H54 (cell line): ENCODE results near the gene FAM228B.
A peak's percentile ranks its signal among the peaks of the same experiment; 100 is the strongest.

Experiments used
- DNase-seq: peaks from one replicate; pipeline ENCODE4 v3.0.0; 2011; ENCODE audit warnings: low spot score, mixed read lengths; ENCODE audit not compliant: insufficient read length
- FAIRE-seq: peaks from 3 replicates; lab custom pipeline; 2011; peaks lifted over from hg19 to GRCh38; lab: Jason Lieb, UNC
- POLR2A ChIP-seq: IDR thresholded peaks from 2 replicates; pipeline ENCODE4 v1.6.1; 2011; ENCODE audit warnings: low read depth, mild to moderate bottlenecking, low read length

Gene FAM228B

DNA sequence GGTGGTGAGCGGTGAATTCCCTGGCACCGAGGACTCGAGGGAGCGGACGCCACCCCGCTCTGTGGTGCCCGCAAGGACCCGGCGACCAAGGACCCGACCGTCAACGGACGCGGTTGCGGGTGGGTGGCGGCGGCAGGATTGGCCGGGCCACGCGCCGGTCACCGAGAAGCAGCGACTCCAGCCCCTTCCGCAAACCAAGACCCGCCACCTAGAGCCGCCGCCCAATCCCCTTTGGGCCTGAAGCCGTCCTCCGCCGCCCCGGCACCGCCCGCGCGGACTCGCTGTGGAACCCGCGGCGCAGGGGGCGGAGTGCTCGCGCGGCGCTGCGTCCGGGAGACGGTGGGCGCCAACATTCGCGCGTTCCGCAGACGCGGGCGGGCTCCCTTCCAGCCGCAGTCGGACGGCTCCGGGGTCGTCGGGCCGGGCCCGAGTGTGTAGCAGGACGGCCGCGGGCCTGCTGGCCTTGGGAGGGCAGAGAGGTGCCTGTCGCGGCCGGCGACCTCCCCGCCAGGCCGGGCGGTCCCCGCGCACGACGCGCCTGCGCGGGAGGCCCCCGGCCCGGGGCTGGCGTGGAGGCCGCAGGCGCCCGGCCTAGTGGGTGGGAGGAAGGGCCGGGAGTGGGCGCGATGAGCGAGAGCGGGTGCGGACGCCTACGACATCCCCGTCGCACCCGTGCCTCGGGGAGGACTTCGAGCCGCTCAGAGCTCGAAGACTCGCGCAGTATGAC is at the start of gene FAM228B, which contains the start of gene PFN4:
TSS of gene FAM228B (plus strand) at position 275 of the 727 bp plus-strand sequence. CDS start 893 bp downstream, outside the sequence.
TSS of gene PFN4 (minus strand) at position 140 of the 727 bp plus-strand sequence. CDS start 799 bp downstream, outside the sequence.
- FAIRE-seq (no peak), DNase-seq (peak; percentile 89)
- peak; percentile 60 for TF ChIP-seq POLR2A

- FAIRE-seq (no peak), DNase-seq (no peak)
- no peak for TF ChIP-seq POLR2A
These were observed 49.5 kb upstream of the FAM228B start for GRCh38 chr2:24073816-24074215.

DNA sequence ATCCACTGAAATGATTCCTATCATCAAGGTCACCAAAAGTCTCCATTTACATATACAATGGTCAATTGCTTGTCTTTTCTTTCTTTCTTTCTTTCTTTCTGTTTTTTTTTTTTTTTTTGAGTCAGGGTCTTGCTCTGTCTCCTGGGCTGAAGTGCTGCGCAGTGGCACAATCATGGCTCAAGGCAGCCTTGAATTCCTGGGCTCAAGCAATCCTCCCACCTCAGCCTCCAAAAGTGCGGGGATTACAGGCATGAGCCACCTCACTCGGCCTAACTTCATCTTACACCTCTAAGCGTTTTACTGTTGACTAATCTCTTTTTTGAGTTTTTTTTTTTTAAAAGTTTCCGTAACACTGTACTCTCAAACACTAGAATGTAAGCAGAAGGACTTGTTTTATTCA is 48.0 kb upstream of the FAM228B start:
- DNase-seq (no peak), FAIRE-seq (no peak)

GRCh38 chr2:24075915-24076848 is 47.1 kb upstream of the FAM228B start, which contains the start of gene SF3B6:
TSS of gene SF3B6 (minus strand) at chr2:24076326. CDS start at chr2:24076229, 97 bp downstream.
- peak; percentile 94 for FAIRE-seq
- TF ChIP-seq POLR2A: peak; percentile 71
- DNase-seq: peak; percentile 90

More for the DNA sequence above, 48.0 kb upstream of the FAM228B start:
- TF ChIP-seq POLR2A: no peak

DNA sequence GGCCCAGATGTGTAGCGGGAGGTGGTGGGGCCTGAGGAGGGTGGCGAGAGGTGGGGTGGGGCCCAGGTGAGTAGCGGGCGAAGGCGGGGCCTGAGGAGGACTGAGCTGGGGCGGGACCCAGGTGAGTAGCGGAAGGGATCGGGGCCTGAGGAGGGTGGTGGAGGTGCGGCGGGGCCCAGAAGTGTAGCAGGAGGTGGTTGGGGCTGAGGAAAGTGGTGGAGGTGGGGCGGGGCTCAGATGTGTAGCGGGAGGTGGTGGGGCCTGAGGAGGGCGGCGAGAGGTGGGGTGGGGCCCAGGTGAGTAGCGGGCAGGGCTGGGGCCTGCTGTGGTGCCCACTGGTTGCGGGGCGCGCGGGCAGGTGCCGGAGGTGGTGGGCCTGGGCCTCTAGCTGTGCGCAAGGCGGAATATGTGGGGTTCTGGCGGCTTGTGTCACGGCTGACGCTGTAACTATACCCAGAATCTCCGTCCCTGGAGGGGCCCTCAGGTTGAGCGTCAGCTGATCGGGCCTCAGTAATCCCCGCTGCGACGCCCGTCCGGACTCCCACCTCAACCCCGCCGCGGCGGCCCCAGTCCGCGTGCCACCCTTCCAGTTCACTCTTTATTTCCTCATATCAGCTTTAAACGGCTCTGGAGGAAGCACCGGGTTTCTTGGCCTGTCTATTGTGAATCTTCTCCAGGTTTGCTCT is 46.3 kb upstream of the FAM228B start:
- DNase-seq (no peak), FAIRE-seq (no peak)
- TF ChIP-seq POLR2A: no peak

DNA sequence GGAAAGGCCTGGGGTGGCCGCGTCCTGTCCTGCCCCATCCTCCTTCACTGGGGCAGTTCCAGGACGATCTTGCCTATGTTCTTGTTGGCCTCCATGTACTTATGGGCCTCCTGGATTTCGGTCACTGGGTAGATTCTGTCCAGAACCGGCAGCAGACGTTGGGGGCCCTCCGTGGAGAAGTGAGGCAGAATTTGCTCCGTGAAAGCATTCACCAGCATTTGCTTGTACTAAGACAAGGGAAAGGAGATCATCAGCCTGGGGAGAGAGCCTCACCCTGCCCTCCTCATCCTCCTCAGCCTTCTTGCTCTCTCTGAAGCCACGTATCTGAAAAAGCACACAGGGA is 45.8 kb upstream of the FAM228B start:
- FAIRE-seq (no peak), DNase-seq (no peak)
- TF ChIP-seq POLR2A: no peak

DNA sequence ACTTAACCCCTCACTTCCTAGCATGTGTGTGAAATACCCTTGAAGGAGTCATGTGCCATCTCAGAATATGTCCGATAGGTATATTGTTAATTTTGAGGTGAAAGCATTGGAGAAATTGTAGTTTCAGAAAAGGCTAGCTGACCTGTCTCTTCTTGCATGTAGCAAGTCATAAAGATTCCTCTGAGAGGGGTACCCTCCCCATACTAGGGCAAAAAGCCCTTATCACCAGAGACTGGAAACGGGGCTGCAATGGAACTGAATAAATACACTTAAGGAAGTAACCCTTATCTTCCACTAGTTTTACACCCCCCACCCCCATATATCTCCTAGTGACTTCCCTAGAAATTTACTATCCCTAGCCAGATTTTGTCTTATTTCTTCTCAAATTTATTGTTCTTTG is 45.4 kb upstream of the FAM228B start:
- no peak for TF ChIP-seq POLR2A
- no peak for FAIRE-seq

DNA sequence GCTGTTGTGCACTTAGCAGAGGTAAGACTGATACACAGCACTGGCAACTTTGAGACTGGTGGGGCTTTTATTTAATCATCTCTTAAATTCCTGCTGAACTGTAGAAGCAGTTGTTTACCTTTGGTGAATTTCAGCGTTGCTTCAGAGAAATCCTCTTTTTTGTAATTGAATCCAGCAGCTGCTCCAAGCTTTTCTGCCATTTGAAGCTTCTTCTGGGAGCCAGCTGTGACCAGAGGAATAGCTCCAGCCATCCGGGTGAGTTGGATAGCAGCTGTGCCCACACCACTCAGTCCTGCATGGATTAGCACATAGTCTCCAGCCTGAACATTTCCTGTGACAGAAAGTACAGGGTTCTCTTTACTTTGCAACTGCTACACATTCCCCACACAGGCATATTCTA is 42.6 kb upstream of the FAM228B start:
- no peak for DNase-seq
- FAIRE-seq: no peak
- no peak for TF ChIP-seq POLR2A

More for the DNA sequence above, 45.4 kb upstream of the FAM228B start:
- DNase-seq: no peak

- no peak for TF ChIP-seq POLR2A
- DNase-seq (no peak), FAIRE-seq (no peak)
These were observed 40.3 kb upstream of the FAM228B start for GRCh38 chr2:24082787-24083566.

- FAIRE-seq (peak; percentile 23), DNase-seq (peak; percentile 68)
- 0 out of 2 replicates have a peak, but pooled peaks have one; percentile 6 for TF ChIP-seq POLR2A
These were observed 39.5 kb upstream of the FAM228B start for GRCh38 chr2:24083567-24084385.

- FAIRE-seq (peak; percentile 45), DNase-seq (peak; percentile 89)
- TF ChIP-seq POLR2A: peak; percentile 73
These were observed 38.7 kb upstream of the FAM228B start, which contains the start of gene TP53I3 for GRCh38 chr2:24084386-24085199. TSS of gene TP53I3 (minus strand) at chr2:24084834. CDS start at chr2:24084326, 508 bp downstream.
